NCI-H128 (cell line): ENCODE results near the gene ORC3.
"Not testable (repeated sequence)": the region's sequence is repeated elsewhere in the genome, so short reads cannot be mapped to it uniquely, and the experiment has no call there.

Experiments
- DNase-seq: peaks from one replicate; lab custom pipeline; 2025; ENCODE audit not compliant: unreplicated experiment; lab: John Stamatoyannopoulos, UW

Gene ORC3

DNA sequence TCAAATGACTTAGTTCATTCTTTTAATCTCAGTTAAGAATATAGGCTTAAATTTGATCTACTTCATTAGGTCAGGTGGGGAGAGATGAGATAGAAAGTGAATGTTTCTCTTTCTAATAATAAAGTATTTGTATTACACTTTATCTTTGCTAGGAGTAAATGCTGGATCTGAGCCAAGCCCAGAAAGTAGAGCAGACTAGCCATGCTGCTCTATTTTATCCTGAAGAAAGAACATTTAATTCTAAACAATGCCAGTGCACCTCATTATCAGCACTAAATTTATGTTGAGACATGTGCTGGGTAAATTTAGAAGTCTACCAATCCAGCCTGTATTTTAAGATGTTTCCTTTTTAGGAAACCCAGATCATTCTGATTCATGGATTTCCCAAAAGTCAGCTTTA lies 68.6 kb downstream of the ORC3 start:
- DNase-seq, result no peak

GRCh38 chr6:87660226-87660911 lies 70.4 kb downstream of the ORC3 start:
- DNase-seq, result no peak

- no peak for DNase-seq
These were observed 71.1 kb downstream of the ORC3 start for GRCh38 chr6:87661016-87661415.

GRCh38 chr6:87661503-87661902 lies 71.6 kb downstream of the ORC3 start:
- no peak for DNase-seq

DNA sequence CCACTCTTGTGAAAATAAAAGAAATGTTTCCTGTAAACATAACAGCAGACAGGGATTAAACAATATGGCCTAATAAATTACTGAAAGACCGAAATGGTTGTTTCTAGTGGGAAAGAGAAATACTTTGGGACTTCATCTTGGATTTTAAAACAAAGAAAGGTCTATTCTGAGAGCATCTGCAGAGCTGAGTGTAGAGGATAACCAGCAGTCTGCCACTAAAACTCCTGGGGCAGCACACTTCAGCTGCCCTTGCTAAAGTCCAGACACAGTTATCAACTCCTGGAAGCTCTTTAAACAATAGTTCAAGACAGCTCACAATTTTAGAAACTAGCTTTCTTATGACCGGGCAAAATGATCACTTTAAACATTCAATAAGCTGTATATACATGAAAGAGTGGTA lies 73.5 kb downstream of the ORC3 start:
- DNase-seq, result no peak

GRCh38 chr6:87664921-87665485 lies 75.1 kb downstream of the ORC3 start:
- DNase-seq, result no peak

DNA sequence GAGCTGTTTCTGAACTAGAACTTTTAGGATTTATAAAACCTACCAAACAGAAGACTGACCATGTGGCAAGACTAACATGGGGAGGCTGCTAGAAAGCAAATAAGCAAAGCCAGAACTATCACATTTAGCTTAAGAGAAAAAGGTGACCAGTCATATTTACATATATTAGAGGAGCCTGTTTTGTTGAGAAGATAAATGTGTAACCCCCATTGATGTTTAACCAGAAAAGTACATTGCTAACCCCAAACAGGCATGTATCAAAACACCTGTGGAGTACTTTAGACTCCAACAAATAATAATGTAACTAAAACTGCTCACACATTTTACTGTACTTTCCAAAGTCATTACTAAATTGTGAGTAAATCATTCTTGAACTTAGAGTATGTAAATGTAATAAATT lies 77.1 kb downstream of the ORC3 start:
- DNase-seq, result no peak

DNA sequence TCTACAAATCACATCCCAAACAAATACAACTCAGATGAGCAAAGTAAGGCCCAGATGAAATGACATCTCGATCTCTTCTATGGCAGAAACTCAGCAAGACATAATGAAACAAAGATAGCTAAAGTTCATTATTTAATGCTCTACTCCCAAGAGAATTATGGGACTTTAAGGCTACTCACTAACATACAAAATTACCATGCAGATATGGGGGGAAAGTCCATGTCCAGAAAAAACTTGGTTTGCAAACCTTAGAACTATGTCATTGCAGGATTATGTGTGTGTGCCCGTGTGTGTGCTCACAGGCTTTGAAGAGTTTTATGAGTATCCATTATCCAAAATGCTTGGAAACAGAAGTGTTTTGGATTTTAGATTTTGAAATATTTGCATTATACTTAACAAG lies 78.1 kb downstream of the ORC3 start:
- no peak for DNase-seq

GRCh38 chr6:87669051-87669450 lies 79.1 kb downstream of the ORC3 start:
- no peak for DNase-seq

GRCh38 chr6:87670707-87671106 lies 80.8 kb downstream of the ORC3 start:
- DNase-seq, result no peak

DNA sequence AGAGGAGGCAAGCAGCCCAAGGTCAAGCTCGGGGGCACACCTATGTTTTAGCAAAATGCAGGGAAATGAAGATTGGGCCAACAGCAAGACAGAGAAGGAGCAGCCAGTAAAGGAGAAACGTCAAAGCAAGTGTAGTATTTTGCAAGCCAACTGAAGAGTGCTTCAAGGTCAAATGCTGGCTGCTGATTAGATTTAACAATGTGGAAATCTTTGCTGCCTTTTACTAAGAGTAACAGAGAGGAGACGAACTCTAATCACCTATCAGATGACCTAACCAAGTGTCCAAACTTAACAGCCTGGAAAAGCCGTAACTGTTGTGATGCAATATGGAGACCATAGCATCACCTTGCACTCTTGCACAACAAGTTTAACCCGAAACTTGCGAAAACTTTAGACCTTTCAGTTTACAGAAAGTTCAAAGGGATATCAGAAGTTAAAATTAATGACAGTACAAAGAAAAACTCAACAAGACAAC lies 81.7 kb downstream of the ORC3 start:
- DNase-seq, result no peak

- no peak for DNase-seq
These were observed 82.7 kb downstream of the ORC3 start for GRCh38 chr6:87672641-87673040.

- no peak for DNase-seq
These were observed 83.3 kb downstream of the ORC3 start for GRCh38 chr6:87673237-87673636.

DNA sequence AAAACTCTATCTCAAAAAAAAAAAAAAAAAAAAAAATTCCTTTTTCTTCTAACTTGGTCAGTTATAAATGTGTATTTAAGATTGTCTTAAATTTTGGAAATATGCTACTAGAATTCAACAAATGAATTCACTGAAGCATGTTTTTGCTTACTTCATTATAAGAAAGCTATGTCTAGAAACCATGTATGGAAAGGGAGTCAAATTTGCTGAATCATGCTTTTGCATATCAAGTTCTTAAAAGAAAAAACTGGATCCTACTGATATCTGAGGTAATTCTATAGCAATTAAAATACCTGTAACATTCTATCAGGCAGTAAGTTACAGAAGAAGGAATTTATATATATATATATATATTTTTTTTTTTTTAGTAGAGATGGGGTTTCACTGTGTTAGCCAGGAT lies 84.4 kb downstream of the ORC3 start:
- DNase-seq, result no peak

GRCh38 chr6:87675004-87675681 lies 85.2 kb downstream of the ORC3 start:
- no peak for DNase-seq

DNA sequence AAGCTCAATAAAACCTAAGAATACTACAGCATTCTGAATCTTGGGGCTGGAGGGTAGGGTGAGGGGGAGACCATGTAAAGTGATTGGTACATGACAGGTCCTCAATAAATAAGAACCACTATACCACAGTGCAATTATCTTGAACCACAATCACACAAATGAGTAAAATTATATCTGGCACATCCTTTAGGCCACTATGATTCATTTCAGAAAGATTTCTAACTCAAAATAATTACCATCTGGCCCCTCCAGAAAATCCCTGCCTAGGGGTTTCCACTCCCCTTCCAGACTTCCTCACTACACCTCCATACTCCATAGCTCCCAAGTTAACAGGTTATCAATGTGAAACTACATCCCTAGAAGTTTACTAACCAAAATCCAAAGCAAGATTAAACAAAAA lies 92.4 kb downstream of the ORC3 start:
- DNase-seq, result no peak

DNA sequence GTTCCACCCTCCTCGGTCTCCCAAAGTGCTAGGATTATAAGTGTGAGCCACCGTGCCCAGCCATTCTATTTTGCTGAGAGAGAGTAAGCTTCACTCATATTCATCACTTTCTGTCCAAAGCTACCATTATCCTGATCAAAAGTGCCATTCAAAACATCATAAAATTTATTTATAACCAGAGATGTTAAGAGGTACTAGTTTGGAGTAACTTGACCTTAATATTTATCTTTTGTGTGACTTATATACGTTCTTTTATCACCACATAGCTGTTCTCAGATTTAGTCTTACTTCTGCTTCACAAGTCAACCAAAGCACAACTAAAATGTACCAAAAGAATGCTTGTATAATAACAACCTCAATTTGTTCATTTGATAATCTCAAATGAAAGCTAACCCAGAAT lies 94.0 kb downstream of the ORC3 start:
- DNase-seq, result no peak

DNA sequence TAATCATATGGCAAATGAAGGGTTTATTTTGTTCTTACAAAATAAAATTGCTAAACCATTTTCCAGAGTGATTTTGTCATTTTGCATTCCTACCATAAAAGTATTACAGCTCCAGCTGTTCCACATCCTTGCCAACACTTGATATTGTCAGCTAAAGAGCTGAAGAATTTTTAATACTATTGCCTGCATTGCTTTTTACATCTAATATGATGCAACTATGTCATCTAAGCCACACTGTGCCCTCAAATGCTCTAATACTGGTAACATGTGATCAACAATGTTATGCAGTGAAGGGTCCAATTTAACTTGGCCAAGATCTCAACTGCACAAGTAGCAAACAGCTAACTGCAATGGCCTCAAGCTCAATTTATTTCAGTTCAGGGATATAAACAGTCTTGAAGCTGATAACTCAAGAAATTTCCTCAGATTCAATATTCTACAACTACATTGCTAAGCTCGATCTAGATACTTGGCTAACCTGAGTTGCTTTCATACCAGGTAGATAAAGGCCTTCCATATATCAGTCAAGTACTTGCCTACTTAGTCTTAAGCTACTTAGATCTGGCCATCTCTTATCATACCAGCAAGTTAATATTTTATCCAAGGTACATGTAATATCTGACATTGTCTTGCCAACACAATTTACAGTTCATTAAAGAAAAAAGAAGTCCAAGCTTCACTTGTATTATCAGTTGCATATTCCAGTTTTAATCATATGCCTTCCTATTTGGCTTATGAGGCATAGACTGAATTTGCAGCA lies 95.1 kb downstream of the ORC3 start:
- DNase-seq, result no peak

DNA sequence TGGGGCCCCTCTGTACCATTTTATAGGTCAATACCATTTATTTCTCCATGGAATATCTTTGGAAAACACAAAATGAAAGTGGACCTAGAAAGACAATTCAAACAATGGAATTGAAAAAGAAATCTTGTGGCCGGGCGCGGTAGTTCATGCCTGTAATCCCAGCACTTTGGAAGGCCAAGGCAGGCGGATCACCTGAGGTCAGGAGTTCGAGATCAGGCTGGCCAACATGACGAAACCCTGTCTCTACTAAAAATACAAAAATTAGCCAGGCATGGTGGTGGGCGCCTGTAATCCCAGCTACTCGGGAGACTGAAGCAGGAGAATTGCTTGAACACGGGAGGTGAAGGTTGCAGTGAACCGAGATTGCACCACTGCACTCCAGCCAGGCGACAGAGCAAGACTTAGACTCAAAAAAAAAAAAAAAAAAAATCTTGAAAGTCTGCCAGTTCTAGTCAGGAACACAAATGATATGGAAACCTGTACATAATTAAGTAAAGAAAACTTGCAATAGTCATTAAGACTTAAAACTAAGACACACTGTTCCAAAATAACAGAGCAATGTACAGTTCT lies 96.8 kb downstream of the ORC3 start:
- DNase-seq, result not testable (repeated sequence)

GRCh38 chr6:87687296-87687695 lies 97.4 kb downstream of the ORC3 start:
- DNase-seq, result no peak

DNA sequence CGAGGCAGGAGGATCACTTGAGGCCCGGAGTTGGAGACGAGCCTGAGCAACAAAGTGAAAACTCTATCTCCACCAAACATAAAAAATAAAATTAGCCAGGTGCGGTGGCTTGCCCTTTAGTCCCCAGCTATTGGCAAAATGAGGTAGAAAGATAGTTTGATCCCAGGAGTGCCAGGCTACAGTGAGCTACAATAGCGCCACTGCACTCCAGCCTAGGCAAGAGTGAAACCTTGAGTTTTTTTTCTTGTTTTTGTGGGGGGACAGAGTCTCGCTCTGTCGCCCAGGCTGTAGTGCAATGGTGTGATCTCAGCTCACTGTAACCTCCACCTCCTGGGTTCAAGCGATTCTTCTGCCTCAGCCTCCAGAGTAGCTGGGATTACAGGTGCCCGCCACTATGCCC lies 98.0 kb downstream of the ORC3 start:
- not testable (repeated sequence) for DNase-seq
